GM18858 (cell line): Measurements from ENCODE around the gene F5.
"Not testable (repeated sequence)": the region's sequence is repeated elsewhere in the genome, so short reads cannot be mapped to it uniquely, and the experiment has no call there.

Source experiments
- ATAC-seq: cut with Tn5 transposase; IDR thresholded peaks from one replicate; pipeline ENCODE4 v1.9.1; 2021; ENCODE audit not compliant: unreplicated experiment

Gene F5

DNA sequence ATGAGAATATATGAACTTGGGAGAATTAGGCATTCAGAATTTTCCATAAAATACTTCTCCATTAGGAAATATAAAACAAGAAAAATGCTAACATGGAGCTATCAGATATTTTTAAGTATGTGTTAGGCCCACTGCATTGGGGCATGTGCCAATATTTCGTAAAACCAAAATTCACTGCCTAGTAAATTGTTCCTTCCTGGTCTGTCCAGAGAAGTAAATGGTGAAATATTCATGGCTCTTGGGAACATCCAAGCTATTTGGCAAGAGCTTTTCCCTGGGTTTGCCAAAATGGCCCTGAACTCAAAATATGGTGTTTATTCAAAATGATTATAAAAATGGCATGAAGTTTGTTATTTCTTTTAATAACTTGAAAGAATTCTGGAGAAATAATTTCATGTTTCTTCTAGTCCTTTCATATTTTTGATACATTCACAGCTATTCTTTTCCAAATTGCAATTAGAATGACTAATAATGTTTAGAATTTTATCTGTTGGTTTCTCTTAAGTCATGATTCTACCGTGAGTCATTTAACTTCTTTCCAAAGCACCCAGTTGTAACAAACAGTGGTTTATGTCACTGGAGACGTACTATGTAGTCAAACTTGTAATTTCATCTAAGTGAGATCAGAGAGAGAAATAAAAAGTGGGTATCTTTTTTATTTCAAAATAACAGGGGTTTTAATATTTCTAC is 74.8 kb downstream of the F5 start:
- ATAC-seq = no peak

DNA sequence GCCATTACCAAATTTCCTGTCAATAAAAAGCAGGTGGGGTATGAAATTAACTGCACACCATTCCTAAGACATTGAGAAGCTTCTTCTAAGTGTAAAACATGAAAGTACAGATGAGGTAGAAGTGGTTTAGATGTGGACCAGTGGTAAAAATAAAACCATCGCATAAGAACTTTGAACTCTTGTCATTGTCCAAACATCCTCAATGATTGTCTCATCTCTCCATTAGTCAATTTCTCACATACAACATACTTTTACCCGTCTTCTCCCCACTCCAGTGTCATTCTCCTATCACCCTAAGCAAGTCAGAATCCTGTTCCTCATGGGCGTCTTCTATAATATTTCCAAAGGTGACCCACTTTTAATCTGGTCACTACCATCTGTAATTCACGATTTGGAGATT is 76.2 kb downstream of the F5 start:
- ATAC-seq = no peak

DNA sequence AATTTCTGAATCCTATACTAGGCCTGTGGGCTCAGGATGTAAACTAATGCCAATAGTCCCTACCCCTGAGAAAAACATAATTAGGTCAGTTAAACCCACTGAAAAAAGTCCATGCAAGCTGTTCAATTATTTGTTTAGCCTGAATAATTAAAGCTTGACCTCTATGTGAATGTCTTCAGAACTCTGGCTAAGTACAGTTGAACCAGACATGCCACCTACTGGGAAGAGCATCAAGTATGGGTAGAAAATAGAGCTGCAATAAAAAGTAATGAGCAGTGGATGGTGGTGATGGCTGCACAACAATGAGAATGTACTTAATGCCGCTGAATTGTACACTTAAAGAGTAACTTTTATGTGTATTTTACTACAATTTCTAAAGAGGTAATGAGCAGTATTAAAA is 76.9 kb downstream of the F5 start:
- no peak for ATAC-seq

DNA sequence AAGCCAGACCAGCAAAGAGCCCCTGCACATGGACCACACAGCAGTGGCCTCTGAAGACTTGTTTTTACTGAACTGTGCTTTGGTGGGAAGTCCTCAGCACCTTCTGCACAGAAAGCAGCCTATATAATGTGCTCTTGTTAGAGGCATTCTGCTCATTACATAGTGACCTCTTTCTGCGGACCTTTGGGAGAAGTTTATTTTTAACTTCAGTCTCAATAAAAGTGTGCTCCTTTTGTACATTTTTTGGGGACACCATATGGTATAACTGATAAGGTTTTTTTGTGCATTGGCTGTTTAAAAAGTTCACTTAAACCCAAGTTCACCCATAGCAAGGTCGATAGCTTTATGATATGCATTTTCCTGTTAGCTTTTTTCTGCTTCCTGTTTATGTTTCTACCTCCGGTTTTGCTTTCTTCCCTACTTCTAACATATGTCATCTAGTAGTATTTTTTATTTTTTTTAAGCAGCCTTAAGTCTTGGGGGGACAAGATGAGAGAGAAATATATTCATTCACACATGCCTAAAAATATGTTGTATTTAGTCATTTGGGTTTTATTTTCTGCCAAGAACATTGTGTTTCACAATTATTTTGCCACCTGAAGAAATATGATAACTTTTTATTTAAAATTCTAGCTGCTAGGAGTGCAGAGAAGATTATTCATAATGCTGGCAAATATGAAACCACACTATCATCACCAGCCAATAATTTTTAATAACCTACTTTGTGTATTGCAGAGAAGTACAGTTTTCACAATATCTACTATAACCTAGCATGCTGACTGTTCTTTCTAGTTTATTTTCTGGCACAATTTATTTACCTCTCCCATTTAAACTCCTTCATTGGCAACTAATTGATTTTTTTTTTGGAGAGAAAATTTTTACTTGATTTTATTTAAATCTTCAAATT is 77.6 kb downstream of the F5 start:
- ATAC-seq = no peak

DNA sequence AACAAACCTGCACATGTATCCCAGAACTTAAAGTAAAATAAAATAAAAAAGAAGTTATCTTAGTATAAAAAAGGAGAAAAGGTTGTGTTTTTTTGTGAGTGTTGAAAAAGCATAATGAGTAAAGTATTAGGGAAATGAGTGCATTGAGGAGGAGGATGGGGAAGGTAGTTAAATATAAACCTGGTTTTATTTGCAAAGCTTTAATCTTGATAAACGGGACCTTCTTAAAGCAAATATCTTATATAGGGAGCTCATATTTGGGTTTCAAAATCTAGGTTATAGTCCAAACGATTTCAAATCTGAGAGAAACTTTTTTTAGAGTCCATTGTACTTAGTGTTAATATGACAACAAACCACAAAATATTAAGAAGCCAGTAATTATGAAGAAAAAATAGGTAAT is 78.9 kb downstream of the F5 start:
- no peak for ATAC-seq

DNA sequence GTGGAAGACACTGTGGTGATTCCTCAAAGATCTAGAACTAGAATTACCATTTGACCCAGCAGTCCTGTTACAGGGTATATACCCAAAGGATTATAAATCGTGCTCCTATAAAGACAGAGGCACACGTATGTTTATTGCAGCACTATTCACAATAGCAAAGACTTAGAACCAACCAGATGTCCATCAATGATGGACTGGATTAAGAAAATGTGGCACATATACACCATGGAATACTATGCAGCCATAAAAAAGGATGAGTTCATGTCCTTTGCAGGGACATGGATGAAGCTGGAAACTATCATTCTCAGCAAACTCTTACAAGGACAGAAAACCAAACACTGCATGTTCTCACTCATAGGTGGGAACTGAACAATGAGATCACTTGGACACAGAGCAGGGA is 82.7 kb downstream of the F5 start:
- ATAC-seq = not testable (repeated sequence)

DNA sequence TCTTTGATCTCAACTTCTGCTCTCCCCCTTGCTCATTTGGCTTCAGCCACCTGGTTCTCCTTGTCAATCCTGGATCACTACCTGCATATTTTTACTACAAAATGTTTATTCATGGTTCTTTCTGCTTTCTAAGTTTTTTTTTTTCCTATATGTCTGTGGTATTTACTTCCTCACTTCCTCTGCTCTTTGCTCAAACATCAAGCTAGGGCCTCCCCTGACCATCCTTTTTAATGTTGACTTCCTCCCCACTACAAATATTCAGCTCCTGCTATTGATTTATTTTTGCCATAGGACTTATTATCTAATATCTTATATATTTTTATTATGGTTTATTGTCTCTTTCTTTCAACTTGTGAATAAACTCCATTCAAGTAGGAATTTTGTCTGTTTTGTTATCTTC is 86.5 kb downstream of the F5 start:
- ATAC-seq = no peak

DNA sequence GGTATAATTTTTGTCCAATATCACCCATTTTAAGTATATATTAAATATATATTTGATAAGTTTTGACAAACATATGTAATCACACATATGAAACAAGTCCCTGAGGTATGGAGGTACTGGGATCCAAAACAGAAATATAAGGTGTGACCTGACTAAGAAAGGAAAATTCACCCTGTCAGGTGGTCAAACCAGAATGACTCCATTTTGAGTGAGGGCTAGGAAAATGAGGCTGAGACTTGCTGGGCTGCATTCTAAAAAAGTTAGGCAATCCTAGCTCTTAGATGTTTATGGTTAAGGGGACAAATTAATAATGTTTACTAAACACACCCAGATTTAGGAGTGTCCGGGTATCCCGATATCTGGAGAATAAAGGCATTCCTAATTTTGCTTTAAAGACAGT is 89.0 kb downstream of the F5 start:
- ATAC-seq = no peak

DNA sequence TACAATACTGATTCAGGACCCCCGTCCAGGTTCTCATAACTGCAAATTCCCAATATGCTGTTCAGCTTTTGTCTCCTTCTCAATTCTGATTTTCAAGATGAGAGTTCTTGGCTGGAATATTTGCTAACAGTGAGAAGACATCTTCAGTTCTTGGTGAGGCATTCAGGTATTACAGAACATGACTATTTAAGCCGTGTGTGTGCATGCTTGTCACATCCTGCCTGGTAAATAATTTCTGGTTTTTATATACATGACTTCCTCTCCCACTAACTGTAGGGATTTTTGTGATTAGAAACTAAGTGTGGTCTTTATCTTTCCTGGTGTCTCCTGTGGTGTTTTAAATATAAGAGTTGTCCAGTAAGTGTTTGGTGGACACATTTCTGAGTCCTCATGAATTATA is 90.4 kb downstream of the F5 start:
- no peak for ATAC-seq

DNA sequence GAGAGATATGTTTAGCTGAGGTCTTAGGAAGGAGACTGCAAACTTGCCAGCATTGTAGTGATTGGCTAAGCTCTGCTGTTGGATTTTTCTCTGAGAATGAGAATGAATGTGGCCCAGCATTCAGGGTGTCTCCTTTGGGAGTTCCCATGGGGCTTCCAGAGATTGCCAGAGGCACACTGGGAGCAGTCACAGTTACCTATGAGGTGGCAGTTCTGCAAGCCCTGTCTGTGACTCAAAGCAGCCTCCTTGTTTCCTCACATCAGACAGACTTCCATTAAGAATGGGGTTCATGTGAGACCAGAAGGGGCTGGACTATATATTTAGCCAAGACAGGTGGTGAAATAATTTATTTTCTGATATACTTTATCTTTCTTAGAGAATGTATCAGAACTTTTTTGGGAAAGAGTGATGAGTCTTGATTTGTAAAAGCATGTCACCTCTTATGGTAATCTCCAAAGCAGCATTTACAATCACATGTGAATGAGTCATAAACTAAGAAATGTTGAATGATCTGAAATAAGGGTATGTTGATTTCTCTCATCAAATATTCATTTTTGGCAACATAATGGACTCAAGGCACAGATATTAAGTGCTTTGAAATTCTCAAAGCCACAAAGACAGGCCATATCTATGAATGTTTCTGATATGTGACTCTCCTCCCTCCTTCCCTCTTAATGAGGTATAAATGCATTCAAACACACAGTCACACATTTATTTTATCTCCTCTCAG is 91.1 kb downstream of the F5 start:
- ATAC-seq = no peak

DNA sequence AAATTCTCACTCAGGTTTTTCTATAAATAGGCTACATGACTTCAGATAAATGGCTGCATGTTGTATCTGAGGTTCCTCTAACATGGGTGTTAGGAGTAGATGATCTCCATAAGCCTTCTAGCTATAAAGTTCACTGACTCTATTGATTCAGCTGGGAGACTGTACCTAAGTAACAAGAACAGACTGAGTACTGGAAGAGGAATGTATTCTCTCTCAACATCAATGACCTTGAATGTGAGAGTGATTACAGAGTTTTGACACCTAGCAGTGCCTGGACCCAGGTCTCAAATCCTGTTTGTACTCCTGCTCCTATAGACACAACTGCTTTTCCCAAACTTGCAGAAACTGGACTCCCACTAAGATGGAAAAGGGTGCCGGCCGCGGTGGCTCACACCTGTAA is 91.9 kb downstream of the F5 start:
- ATAC-seq = no peak

DNA sequence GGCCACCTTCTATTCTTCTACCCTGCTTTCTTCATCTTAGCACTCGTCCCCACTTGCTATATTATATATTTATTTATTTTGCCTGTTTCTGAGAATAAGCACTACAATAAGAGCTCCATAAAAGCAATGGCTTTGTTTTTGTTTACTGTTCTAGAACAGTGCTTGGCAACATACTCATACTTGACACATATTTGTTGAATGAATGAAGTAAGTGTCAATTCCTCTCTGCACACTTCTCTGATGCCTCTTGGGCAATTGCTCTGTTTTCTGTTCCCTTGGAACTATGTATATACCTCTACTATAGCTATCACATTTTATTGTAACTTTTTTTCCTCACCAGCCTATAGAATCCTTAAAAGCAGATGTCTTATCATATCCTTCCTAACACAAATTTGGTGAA is 93.0 kb downstream of the F5 start:
- ATAC-seq = no peak

DNA sequence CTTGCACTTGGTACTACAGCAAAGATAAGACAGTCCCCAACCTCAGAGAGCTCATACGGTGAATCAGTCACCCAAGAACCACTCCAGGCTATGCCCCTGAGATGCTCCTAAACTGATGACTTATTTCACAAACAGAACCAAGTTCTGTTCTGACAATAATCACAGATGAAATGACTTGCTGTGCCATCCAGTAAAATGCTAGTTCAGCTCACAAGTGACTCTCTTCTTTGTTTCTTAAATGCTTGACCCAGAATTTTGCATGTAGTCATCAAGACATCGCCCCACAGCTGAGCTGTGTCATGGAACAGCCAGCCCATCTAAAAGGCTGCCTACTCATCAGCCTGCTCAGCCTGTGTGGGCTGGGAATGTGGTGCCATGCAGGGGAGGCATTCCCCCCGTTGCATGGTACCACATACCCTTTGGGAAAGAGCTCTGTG is 94.4 kb downstream of the F5 start:
- no peak for ATAC-seq

DNA sequence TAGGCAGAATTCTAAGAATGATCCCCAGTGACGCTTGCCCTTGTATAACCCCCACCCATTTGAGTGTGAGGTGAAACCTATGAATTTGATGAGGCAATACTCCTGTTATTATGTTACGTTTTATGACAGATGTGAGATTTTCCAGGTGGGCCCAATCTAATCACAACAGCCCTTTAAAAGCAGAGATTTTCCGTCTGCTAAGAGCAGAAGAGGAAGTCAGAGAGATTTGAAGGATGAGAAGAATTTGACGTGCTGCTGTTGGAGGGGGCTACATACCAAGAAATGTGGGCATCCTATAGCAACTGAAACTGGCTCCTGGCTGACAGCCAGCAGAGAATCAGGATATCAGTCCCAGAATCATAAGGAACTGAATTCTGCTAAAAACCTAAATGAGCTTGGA is 98.1 kb downstream of the F5 start:
- no peak for ATAC-seq

DNA sequence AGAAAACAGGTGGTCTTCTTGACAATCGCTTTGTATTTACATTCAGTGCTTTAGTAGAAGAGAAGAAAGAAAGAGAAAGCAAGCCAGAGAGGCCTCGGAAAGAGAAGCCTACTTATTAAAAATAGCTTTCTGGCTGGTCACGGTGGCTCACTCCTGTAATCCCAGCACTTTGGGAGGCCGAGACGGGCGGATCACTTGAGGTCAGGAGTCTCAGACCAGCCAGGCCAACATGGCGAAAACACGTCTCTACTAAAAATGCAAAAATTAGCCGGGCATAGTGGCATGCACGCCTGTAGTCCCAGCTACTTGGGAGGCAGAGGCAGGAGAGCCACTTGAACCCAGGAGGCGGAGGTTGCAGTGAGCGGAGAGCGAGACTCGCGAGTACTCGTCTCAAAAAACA is 98.7 kb downstream of the F5 start:
- ATAC-seq = no peak

DNA sequence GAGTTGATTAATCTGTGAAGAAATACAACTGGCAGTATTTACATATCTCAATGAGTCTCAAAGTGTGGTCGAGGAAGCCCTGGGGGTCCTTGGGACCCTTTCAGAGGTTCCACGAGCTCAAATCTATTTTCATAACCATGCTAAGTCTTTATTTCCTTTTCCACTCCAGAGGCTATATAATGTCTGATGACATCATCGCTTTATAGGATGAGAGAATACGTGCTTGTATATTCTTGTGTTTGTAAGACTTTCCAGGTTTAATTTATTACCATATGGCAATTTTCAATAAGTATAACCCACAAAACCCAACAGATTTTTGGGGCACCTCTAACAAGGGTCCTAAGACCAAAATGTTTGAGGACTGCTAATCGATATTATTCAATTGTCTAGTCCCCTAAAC is 99.1 kb downstream of the F5 start:
- ATAC-seq = no peak

DNA sequence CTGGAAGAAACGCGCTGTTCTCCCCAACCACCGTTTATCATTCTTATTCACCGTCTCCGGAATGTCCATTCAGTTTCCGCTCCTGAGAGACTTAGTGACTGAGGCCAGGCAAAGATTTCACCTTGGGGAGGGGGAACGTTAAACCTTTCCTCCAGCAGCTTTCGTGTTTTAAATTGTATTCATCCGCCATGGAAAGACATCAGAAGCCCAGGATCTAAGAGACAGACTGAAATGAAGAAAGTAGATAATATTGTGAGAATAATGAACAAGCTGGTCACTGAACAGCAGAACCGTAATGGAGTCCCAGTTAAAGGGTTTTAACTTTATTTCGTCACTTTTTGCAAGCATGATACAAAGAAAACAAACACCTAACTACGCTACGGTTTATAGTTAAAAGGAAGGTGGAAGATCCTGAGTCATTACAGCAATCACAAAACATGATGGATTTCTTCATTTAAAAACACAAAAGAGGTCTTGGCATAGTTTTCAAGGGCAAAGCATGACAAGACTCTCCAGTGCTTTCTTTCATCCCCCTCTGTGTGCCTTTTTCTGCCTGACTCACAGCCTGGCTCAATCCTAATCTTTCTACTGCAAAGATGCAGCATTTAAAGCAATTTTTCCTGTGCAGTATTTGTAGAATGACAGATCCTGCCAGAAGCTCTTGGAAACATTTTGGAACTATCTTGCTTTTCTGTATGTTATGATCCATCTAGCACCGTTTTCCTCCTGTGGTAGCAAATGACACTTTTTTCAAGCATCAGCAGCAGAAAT is 99.8 kb downstream of the F5 start:
- no peak for ATAC-seq

DNA sequence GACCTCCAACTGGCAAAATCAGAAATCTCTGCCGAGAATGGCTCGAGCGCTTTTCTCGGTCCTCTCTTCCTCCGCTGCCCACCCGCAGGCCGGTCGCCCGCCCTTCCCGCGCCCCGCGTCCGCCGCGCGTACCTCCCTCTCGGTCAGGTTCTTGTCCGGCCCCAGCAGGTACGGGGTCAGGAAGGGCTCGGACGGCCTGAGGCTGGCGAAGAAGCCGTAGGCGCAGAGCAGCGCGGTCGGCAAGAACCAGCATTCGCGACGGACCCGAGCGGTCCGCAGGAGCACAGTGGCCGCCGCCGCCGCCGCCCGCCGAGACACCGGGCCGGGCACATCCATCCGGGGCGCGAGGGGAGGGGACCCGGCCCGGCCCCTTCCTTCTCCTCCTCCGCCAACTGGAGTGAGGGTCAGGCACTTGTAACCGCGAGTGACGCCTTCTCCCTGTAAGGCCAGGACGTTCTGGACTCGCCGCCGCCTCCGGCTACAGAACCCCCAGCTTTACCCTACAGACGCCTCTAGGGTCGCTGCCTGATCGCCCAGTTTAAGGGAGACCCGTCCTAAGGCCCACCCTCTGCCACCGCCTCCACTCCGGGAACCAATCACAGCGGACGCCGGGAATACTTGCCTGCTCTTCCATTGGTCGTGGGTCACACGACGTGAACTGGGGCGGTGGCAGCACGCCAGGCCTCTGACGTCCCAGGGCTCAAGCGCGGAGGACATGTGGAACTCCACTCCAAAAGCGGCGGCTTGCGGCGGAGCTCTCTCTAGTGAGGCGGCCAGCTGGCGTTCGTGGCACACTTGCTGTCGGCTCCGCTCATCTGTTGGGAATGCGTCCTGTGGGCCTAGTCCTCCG is 100.6 kb downstream of the F5 start, which contains the start of gene SLC19A2:
SLC19A2 (minus strand) TSS at position 514 of the 850 bp plus-strand sequence; CDS start at position 336, 178 bp downstream.
- peak; percentile 96 for ATAC-seq

DNA sequence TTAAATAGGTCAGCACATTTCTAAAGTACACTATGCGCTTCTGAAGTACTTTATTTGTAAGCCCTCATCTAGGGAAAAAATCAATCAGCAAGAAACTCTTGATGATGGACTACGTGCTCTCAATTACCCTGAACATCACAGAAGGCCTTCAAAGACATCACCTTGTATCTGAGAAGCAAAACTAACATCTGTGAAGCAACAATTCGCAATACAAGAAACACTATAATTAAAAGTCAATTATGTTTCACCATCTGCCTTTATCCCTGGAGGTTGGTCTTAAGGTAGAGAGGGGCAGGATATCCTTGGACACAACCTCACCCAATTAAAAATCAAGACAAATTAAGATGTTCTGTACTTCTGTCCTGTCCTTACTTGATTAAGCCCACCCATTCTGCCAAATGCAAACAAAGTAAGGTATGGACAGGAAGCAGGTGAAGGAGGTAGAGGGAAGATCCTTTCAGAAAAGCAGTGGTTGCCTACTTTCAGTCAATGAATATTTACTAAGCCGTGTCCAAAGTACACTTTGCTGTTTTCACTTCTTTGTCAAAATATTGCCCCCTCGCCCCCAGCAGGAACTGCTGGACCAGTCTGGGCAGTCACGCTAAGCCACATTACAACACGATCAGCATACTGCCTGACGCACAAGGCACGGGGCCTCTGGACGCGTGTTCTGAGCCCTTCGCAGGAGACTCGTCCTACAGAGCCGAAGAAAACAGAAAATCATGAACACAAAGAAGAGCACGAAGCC is 101.4 kb downstream of the F5 start:
- no peak for ATAC-seq
